Measurements from ENCODE around the gene HCAR2. TPM values are rescaled to one million over a fixed set of nuclear protein-coding genes. Genes with fewer than 3 reads are reported as not detected.
A peak's percentile ranks its signal among the peaks of the same experiment; 100 is the strongest.
"Not testable (repeated sequence)": the region's sequence is repeated elsewhere in the genome, so short reads cannot be mapped to it uniquely, and the experiment has no call there.

HCAR2 gene
- total RNA-seq, 1 experiment from 2014 or later, result not detected

DNA sequence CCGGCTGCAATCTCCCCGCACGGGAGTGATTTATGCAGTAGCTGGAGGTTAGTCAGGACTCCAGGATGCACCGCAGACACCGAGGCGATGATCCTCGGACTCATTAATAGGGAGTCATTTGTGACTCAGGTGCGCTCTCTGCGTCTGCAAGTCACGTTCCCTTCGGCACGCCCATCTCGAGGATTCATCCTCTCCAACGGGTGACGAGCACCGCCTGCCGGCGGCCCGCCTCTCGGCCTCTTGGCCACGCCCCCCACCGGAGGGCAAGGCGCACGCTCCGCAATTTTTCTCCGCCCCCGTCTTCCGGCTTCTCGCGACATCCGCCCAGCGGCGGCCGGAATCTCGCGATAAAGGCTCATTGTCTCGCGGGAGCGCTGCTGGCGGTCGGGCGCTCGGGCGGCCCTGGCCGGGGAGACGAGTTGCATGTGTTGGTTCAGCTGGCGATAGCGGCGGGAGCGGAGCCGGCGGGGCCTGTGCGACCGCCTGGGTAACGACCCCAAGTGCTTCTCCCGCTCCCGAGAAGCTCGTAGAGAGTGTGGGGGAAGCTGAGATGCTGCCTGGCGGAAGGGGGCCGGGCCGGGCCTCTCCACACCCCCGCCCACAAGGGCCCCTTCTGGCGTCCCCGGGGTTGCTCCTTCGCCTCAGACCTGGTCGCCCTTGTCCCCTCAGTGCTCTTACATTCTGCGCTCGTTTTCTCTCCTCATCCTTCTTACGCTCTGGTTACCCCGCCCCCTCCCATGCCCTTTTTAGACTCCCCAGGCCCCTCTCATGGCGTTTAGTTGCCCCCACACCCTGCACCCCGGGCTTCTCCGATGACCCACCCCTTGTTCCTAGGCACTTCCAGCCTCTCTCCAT is 49.5 kb upstream of the HCAR2 start, which contains the start of gene DENR:
Gene DENR, plus strand, starts transcription at position 361 of the 855 bp plus-strand sequence. CDS start 878 bp downstream, outside the sequence.
- Histone ChIP-seq H2AFZ (ENCODE audit: low read length) (no peak within 1 kb of the TSS), H3K4ac (ENCODE audit: low read depth, low read length) (no peak within 1 kb of the TSS), H2BK5ac (ENCODE audit: insufficient read length, low read length) (no peak within 1 kb of the TSS), H3K79me2 (ENCODE audit: insufficient read depth, low read length) (peaks cover 7% of the 10 kb centered on the region; the same call in 1 of the 2 replicates), H3K27me3 (ENCODE audit: insufficient read depth, low read length) (no peaks in the 10 kb centered on the region), H3K23me2 (ENCODE audit: insufficient read length, low read depth, low read length, poor library complexity, severe bottlenecking) (peaks cover 5% of the 10 kb centered on the region), H3K9me3 (ENCODE audit: control insufficient read depth, low read depth, low read length) (no peaks in the 10 kb centered on the region), H3K27ac (ENCODE audit: insufficient read length, low read depth, low read length) (peak within 1 kb of the TSS; percentile 24), H4K5ac (ENCODE audit: insufficient read length, low read depth, low read length) (no peak within 1 kb of the TSS), H3K23ac (ENCODE audit: insufficient read length, low read depth, low read length) (no peak within 1 kb of the TSS), H3K18ac (ENCODE audit: insufficient read length, low read depth, low read length) (peak within 1 kb of the TSS; percentile 88), H2BK12ac (ENCODE audit: insufficient read length, low read depth, low read length) (no peak within 1 kb of the TSS), H3T11ph (ENCODE audit: low read length) (no peak within 1 kb of the TSS), H3K4me1 (ENCODE audit: insufficient read depth, low read length) (no peaks in the 10 kb centered on the region), H3K4me2 (ENCODE audit: insufficient read depth, insufficient read length, low read length) (peak within 1 kb of the TSS; percentile 99), H3K14ac (ENCODE audit: insufficient read depth, low read length) (peak within 1 kb of the TSS; percentile 96), H4K20me1 (ENCODE audit: control insufficient read depth, insufficient read depth, insufficient read length) (no peaks in the 10 kb centered on the region), H4K8ac (replicated peaks; ENCODE audit: insufficient read length, low read depth, low read length) (no peak within 1 kb of the TSS), H2BK120ac (ENCODE audit: low read depth, low read length, poor library complexity, severe bottlenecking) (peak within 1 kb of the TSS; percentile 62), H3K79me1 (ENCODE audit: insufficient read depth, low read depth, low read length, poor library complexity, severe bottlenecking) (peaks cover 4% of the 10 kb centered on the region), H2BK20ac (ENCODE audit: low read depth, low read length, poor library complexity, severe bottlenecking) (no peak within 1 kb of the TSS), H2AK5ac (ENCODE audit: insufficient read length, low read length) (no peak within 1 kb of the TSS), H4K91ac (ENCODE audit: insufficient read length, low read depth, low read length) (no peak within 1 kb of the TSS), H3K9ac (ENCODE audit: extremely low read depth, insufficient read length, low read length) (peak within 1 kb of the TSS; percentile 99), H2BK15ac (ENCODE audit: low read depth, low read length) (no peak within 1 kb of the TSS), H3K56ac (ENCODE audit: insufficient read length, low read depth, low read length) (peak within 1 kb of the TSS; percentile 57)
- Mint-ChIP-seq H3K27me3 (ENCODE audit: low read depth) (no peaks in the 10 kb centered on the region), H3K36me3 (ENCODE audit: insufficient read depth in 1 of 3, low read depth in 3 of 3) (peaks cover 29 to 53% (median 45%) of the 10 kb centered on the region in 3 experiments; a peak in 6 of 7 replicates), H3K27ac (peak within 1 kb of the TSS; percentile 98 to 100 (median 99)), H3K4me3 (peak within 1 kb of the TSS; percentile 90 to 97), H3K9me3 (no peaks in the 10 kb centered on the region; a peak in 1 of 5 replicates), H3K4me1 (peaks cover 32 to 34% of the 10 kb centered on the region in 2 experiments)
- no CpG with 5 or more reads among the region's 73 CpGs for WGBS (ENCODE audit: extremely low coverage, insufficient read length, low lambda C conversion rate)
- peak; percentile 100 for DNase-seq
- TF ChIP-seq, protein P1, sequence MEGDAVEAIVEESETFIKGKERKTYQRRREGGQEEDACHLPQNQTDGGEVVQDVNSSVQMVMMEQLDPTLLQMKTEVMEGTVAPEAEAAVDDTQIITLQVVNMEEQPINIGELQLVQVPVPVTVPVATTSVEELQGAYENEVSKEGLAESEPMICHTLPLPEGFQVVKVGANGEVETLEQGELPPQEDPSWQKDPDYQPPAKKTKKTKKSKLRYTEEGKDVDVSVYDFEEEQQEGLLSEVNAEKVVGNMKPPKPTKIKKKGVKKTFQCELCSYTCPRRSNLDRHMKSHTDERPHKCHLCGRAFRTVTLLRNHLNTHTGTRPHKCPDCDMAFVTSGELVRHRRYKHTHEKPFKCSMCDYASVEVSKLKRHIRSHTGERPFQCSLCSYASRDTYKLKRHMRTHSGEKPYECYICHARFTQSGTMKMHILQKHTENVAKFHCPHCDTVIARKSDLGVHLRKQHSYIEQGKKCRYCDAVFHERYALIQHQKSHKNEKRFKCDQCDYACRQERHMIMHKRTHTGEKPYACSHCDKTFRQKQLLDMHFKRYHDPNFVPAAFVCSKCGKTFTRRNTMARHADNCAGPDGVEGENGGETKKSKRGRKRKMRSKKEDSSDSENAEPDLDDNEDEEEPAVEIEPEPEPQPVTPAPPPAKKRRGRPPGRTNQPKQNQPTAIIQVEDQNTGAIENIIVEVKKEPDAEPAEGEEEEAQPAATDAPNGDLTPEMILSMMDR (conservative IDR thresholded peaks at IDR 0.05), result peak; percentile 88

DNA sequence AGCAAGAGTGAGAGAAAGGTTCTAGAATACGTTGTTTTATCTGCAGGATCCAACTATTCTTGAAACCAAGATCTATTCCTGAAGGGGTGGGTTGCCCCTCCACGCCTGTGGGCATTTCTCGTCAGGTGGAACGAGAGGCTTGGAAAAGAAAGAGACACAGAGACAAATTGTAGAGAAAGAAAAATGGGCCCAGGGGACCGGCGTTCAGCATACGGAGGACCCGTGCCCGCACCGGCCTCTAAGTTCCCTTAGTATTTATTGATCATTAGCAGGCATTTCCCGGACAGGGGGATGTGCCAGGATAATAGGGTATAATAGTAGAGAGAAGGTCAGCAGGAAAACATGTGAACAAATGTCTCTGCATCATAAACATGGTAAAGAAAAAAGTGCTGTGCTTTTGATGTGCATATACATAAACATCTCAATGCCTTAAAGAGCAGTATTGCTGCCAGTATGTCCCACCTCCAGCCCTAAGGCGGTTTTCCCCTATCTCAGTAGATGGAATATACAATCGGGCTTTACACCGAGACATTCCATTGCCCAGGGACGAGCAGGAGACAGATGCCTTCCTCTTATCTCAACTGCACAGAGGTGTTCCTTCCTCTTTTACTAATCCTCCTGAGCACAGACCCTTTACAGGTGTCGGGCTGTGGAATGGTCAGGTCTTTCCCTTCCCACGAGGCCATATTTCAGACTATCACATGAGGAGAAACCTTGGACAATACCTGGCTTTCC is 47.8 kb upstream of the HCAR2 start:
- not testable (repeated sequence) for H3K4ac ChIP-seq (ENCODE audit: low read depth, low read length); H3K23me2 ChIP-seq (ENCODE audit: insufficient read length, low read depth, low read length, poor library complexity, severe bottlenecking); H3K23ac ChIP-seq (ENCODE audit: insufficient read length, low read depth, low read length); H3K4me1 ChIP-seq (ENCODE audit: insufficient read depth, low read length); H2AK5ac ChIP-seq (ENCODE audit: insufficient read length, low read length); H4K20me1 ChIP-seq (ENCODE audit: control insufficient read depth, insufficient read depth, insufficient read length); H2BK5ac ChIP-seq (ENCODE audit: insufficient read length, low read length); H3T11ph ChIP-seq (ENCODE audit: low read length); H4K91ac ChIP-seq (ENCODE audit: insufficient read length, low read depth, low read length); DNase-seq; H2AFZ ChIP-seq (ENCODE audit: low read length); H3K79me2 ChIP-seq (ENCODE audit: insufficient read depth, low read length); H3K27me3 Mint-ChIP-seq (ENCODE audit: low read depth); H3K56ac ChIP-seq (ENCODE audit: insufficient read length, low read depth, low read length); H4K5ac ChIP-seq (ENCODE audit: insufficient read length, low read depth, low read length); H4K8ac ChIP-seq (replicated peaks; ENCODE audit: insufficient read length, low read depth, low read length); H3K79me1 ChIP-seq (ENCODE audit: insufficient read depth, low read depth, low read length, poor library complexity, severe bottlenecking); H2BK20ac ChIP-seq (ENCODE audit: low read depth, low read length, poor library complexity, severe bottlenecking); H2BK12ac ChIP-seq (ENCODE audit: insufficient read length, low read depth, low read length); H2BK15ac ChIP-seq (ENCODE audit: low read depth, low read length); H3K9me3 ChIP-seq (ENCODE audit: control insufficient read depth, low read depth, low read length); H3K9me3 Mint-ChIP-seq; H3K27me3 ChIP-seq (ENCODE audit: insufficient read depth, low read length)
- Mint-ChIP-seq H3K4me1 (peaks cover 32 to 34% of the 10 kb centered on the region in 2 experiments), H3K4me3 (peak overlapping the region; percentile 90 to 97), H3K27ac (peak overlapping the region; percentile 98 to 100 (median 99)), H3K36me3 (ENCODE audit: insufficient read depth in 1 of 3, low read depth in 3 of 3) (peaks cover 16 to 35% (median 28%) of the 10 kb centered on the region in 3 experiments; a peak in 6 of 7 replicates)
- H3K9ac ChIP-seq (ENCODE audit: extremely low read depth, insufficient read length, low read length), result peak overlapping the region; percentile 28
- H3K4me2 ChIP-seq (ENCODE audit: insufficient read depth, insufficient read length, low read length), result peak overlapping the region; percentile 67
- H2BK120ac ChIP-seq (ENCODE audit: low read depth, low read length, poor library complexity, severe bottlenecking), result peak overlapping the region; percentile 39
- peak overlapping the region; percentile 71; the same call in 1 of the 2 replicates for H3K14ac ChIP-seq (ENCODE audit: insufficient read depth, low read length)
- no CpG with 5 or more reads among the region's 17 CpGs for WGBS (ENCODE audit: extremely low coverage, insufficient read length, low lambda C conversion rate)
- peak overlapping the region; percentile 33 for H3K18ac ChIP-seq (ENCODE audit: insufficient read length, low read depth, low read length)
- H3K27ac ChIP-seq (ENCODE audit: insufficient read length, low read depth, low read length), result peak overlapping the region; percentile 82
